A549 (cell line): Measurements from ENCODE around the gene C5AR1.

Experiments
- CTCF ChIP-seq: fragments of >200 bp; sonication (Bioruptor Twin); formaldehyde crosslinking; IDR thresholded peaks from 3 replicates; pipeline ENCODE4 v1.5.1; 2016
- EHMT2 ChIP-seq: fragments of 200-600 bp; sonication (generic); IDR thresholded peaks from 2 replicates; pipeline ENCODE4 v1.6.1; 2016; ENCODE audit warnings: antibody characterized with exemption, low read depth, mild to moderate bottlenecking, moderate library complexity
- ESRRA ChIP-seq: fragments of 150-350 bp; IDR thresholded peaks from 2 replicates; pipeline ENCODE4 v1.6.1; 2014; ENCODE audit warnings: mild to moderate bottlenecking, low read length, borderline replicate concordance
- SREBF2 ChIP-seq: fragments of 450-650 bp; IDR thresholded peaks from 2 replicates; pipeline ENCODE4 v1.6.1; 2014; ENCODE audit warnings: mild to moderate bottlenecking, moderate library complexity

- TF ChIP-seq CTCF (no peak), EHMT2 (no peak), ESRRA (no peak), SREBF2 (no peak)
These were observed 43.6 kb downstream of the C5AR1 start for GRCh38 chr19:47353307-47353712.
